ENCODE measurements around the gene PYROXD2. TPM values are rescaled to one million over a fixed set of nuclear protein-coding genes. Genes with fewer than 3 reads are reported as not detected.

Gene PYROXD2
- total RNA-seq, 1 donor from 2014 or later, result 2.8 TPM

DNA sequence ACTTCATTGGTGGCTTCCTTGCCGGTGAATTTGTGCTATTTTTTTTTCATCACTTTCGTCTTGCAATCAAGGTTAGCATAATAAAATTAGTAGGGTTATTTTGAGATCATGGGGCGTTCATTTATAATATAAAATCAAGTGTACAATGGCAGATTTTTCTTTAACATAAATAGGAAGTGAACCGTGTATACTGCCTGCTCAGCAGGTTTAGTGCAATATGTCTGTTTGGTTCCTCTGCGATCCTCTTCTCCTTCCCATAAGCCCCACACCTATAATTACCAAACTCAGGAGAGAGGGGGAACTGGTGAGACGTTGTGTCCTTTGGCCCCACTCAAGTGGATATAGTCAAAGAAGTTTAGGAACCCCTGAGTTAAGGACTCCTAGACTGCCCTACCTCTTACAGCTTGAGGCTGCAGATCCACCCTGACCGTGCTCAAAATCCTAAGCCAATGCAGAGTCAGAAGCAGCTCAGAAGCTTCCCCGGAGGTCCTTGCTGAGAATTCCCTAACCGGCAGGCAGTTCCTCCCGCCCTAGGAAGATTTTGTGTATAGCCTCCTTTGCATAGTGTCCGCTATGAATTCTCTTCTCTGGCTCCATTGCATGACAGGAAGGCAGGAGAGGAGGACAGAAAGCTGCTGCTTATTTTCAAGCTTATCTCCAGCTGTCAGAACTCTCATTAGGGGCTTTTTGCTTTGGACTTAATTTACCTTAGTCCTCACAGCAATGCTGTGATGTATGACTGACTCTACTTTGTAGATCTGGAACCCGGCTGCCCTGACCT lies 41.5 kb downstream of the PYROXD2 start:
- no peak for DNase-seq (ENCODE audit: low spot score)
- H3K4me1 Mint-ChIP-seq (ENCODE audit: low read depth), result no peaks in the 10 kb centered on the region
- H3K9me3 Mint-ChIP-seq, result no peaks in the 10 kb centered on the region
- intact Hi-C loops (cut with micrococcal nuclease), result no loop called here
- H3K4me3 Mint-ChIP-seq (ENCODE audit: low read depth), result no peak overlapping the region
- no peaks in the 10 kb centered on the region for H3K36me3 Mint-ChIP-seq (ENCODE audit: low read depth)
- peaks cover 13% of the 10 kb centered on the region for H3K27me3 Mint-ChIP-seq (ENCODE audit: low read depth)
- no peak overlapping the region for H3K27ac Mint-ChIP-seq

DNA sequence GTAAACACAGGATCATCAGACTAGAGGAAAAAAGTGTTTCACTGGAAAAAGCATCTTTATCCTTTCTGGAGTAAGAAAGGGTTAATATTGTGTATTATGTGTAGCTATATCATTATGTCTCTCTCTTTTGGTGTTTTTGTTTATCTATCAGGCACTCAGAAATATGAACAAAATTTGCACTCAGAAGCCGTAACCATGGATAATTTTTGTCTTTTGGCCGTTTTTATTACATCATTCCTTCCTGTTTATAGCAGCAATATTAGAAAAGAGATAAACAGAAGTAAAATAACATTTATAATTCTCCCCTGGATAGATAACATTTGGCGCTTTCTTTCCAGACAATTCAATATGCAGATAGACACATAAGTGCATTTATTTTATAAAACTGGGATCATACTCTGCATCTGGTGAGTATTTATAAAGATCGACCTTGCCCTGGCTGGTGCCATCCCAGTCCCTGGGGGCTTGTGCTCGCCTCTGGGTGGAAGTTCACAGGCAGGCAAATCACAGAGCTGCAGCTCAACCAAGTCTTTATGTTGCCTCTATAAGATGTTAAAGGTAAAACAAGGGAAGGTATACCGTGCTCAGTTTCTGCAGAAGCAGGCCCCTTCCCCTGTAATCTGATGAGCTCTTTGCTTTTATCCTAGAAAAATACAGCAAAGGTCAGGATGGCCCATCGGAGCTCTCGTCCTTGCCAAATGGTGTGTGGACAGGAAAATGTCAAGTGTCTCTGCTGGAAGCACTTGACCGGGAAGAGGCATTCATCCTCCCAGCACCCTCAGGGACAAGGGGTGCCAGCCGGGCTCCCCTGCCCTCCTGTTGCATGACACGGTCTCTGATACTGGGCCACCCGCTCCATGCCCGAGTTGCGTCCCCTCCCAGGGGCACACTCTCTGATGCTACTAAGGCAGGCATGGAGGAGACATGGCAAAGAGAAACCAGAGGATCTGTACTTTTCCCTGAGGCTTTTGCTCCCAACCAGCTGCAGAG lies 43.9 kb downstream of the PYROXD2 start:
- Mint-ChIP-seq H3K4me3 (ENCODE audit: low read depth) (no peak overlapping the region), H3K9me3 (no peaks in the 10 kb centered on the region), H3K4me1 (ENCODE audit: low read depth) (no peaks in the 10 kb centered on the region), H3K27me3 (ENCODE audit: low read depth) (peaks cover 13% of the 10 kb centered on the region), H3K27ac (no peak overlapping the region), H3K36me3 (ENCODE audit: low read depth) (no peaks in the 10 kb centered on the region)
- intact Hi-C loops (cut with micrococcal nuclease), result no loop called here
- no peak for DNase-seq (ENCODE audit: low spot score)

DNA sequence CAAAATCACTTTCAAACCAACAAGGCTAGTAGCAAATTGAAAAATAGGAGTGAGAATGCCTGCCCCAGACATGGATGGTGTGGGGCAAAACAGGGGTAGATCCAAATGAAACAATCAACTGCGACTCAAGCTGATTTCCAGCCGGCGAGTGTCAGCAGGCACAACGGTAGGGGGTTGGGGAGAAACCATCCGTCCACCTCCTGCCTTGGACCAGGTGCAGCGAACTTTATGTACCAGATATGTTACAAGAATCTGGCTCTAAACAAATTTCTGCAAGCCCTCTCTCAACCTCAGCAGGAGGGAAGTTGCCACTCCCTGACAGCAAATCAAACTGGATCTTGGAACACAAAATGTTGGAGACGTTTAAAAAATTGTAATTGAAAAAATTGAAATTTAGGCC lies 45.2 kb downstream of the PYROXD2 start:
- intact Hi-C loops (cut with micrococcal nuclease), result no loop called here

DNA sequence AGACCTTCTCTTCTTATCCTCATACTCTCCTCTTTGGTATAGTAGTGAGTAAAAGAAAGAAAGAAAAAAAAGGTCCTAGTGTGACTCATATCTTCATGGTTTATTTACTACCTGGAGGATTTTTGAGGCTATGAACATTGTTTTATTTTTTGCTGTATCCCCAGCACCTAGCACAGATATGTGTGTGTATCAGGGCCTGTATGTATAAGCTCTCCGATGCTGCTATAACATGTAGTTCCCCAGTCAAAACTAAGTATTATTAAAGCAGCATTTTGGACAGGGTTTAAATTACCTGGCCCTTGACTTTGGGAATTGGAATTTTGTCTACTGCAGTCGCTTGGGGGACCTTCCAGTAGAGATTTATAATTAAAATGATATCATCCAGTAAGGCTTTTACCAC lies 46.3 kb downstream of the PYROXD2 start:
- no peak for DNase-seq (ENCODE audit: low spot score)
- Mint-ChIP-seq H3K9me3 (no peaks in the 10 kb centered on the region), H3K27me3 (ENCODE audit: low read depth) (peaks cover 5% of the 10 kb centered on the region), H3K4me1 (ENCODE audit: low read depth) (no peaks in the 10 kb centered on the region), H3K4me3 (ENCODE audit: low read depth) (no peak overlapping the region), H3K36me3 (ENCODE audit: low read depth) (no peaks in the 10 kb centered on the region), H3K27ac (no peak overlapping the region)
- intact Hi-C loops (cut with micrococcal nuclease), result no loop called here

More for the DNA sequence above, 45.2 kb downstream of the PYROXD2 start:
- Mint-ChIP-seq H3K27me3 (ENCODE audit: low read depth) (peaks cover 11% of the 10 kb centered on the region), H3K9me3 (no peaks in the 10 kb centered on the region), H3K27ac (no peak overlapping the region), H3K4me3 (ENCODE audit: low read depth) (no peak overlapping the region), H3K4me1 (ENCODE audit: low read depth) (no peaks in the 10 kb centered on the region), H3K36me3 (ENCODE audit: low read depth) (no peaks in the 10 kb centered on the region)
- DNase-seq (ENCODE audit: low spot score), result no peak

DNA sequence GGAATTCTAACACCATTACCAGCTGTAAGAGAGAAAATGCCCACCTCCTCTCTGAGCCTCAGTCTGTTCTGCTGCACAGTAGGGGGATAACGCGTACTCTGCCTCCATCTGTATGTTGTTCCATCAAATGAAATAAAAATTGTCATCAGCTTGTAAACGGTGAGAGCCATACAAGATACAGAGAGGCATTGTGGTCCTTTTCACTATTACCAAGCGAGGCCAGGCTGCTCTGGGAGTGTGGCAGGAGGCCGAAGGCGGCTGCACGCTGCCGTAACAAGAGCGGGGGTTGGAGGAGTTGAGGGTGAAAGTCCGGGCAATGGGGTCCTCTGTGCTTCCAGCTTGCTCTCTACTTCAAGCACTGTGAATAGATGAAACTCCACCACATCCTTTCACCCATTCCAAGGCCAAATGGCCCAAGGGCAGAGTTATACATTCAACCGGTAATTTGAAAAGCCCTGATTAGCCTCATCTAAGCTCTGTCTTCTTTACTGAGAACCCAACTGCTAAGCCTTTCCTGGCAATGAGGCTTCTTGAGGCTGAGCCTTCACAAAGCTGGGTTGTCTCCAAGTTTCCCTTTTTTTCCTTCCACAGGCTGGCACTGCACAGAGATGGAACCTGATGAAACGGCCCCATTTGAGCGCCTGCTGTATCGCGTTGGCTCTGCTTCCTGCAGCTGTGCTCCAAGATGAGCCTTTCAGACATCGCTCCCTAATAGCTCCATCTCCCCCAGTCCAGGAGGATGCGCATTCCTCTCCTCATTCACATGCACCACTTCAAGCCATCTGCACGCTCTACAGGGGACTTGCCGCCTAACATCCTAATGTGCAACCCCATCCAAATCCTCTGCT lies 47.2 kb downstream of the PYROXD2 start:
- Mint-ChIP-seq H3K4me1 (ENCODE audit: low read depth) (no peaks in the 10 kb centered on the region), H3K9me3 (no peaks in the 10 kb centered on the region), H3K4me3 (ENCODE audit: low read depth) (no peak overlapping the region), H3K27me3 (ENCODE audit: low read depth) (peaks cover 2% of the 10 kb centered on the region), H3K27ac (no peak overlapping the region), H3K36me3 (ENCODE audit: low read depth) (no peaks in the 10 kb centered on the region)
- intact Hi-C loops (cut with micrococcal nuclease), result no loop called here
- DNase-seq (ENCODE audit: low spot score), result no peak

DNA sequence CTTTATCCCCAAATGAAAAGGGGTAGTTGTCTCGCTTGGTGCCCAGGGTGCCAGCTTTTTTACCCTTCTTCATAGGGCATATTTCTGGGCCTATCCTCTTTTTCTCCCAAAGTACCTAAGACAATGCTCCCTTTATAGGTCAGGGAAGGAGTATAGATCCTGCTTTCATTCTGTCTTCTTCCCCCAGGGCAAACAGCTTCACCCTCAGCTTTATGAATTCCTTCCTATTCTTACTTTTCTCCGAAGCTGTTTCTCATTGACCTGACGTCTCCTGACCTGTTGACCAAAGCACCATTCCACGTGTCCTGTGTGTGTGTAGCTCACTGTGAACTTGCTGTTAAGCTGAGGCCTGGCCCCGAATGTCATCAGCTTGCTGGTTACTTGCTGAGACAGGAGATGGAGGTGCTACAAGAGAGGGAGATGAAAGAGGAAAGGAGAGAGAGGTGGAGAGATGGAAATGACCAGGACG lies 48.9 kb downstream of the PYROXD2 start:
- Mint-ChIP-seq H3K27me3 (ENCODE audit: low read depth) (no peaks in the 10 kb centered on the region), H3K27ac (no peak overlapping the region), H3K9me3 (no peaks in the 10 kb centered on the region), H3K4me3 (ENCODE audit: low read depth) (no peak overlapping the region), H3K36me3 (ENCODE audit: low read depth) (no peaks in the 10 kb centered on the region), H3K4me1 (ENCODE audit: low read depth) (peaks cover 5% of the 10 kb centered on the region)
- intact Hi-C loops (cut with micrococcal nuclease), result no loop called here
- DNase-seq (ENCODE audit: low spot score), result no peak

DNA sequence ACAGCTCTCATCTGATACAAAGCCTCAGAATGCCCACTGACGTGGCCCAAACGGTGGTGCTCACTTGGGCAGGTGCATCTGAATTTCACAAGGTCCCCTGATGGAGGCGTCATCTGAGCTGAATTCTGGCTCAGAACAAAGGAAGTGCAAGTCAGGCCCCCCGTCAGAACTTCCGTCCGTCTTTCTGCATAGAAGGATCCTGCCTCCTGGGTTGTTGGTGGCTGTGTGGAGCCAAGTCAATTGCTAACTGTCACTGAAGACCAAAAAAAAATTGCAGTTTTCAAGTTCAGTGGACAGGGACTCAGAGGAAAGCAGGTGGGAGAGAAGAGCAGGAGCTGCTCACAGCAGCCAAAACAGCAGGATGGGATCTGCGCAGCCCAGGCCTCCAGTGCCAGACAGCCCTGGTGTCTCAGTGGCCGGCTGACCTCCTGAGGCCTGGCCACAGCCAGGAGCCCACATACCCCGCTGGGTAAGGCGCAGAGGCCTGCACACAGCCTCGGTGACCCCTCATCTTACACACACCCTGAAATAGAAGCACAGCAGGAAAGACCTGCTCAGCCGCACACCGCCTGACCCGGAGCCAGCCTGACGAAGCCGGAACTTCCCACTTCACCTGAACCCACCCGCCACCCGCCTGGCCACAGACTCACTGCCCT lies 49.4 kb downstream of the PYROXD2 start:
- DNase-seq (ENCODE audit: low spot score), result no peak
- no peaks in the 10 kb centered on the region for H3K27me3 Mint-ChIP-seq (ENCODE audit: low read depth)
- intact Hi-C loops (cut with micrococcal nuclease), result no loop called here
- H3K4me3 Mint-ChIP-seq (ENCODE audit: low read depth), result no peak overlapping the region
- no peak overlapping the region for H3K27ac Mint-ChIP-seq
- peaks cover 7% of the 10 kb centered on the region for H3K4me1 Mint-ChIP-seq (ENCODE audit: low read depth)
- no peaks in the 10 kb centered on the region for H3K9me3 Mint-ChIP-seq
- H3K36me3 Mint-ChIP-seq (ENCODE audit: low read depth), result no peaks in the 10 kb centered on the region

DNA sequence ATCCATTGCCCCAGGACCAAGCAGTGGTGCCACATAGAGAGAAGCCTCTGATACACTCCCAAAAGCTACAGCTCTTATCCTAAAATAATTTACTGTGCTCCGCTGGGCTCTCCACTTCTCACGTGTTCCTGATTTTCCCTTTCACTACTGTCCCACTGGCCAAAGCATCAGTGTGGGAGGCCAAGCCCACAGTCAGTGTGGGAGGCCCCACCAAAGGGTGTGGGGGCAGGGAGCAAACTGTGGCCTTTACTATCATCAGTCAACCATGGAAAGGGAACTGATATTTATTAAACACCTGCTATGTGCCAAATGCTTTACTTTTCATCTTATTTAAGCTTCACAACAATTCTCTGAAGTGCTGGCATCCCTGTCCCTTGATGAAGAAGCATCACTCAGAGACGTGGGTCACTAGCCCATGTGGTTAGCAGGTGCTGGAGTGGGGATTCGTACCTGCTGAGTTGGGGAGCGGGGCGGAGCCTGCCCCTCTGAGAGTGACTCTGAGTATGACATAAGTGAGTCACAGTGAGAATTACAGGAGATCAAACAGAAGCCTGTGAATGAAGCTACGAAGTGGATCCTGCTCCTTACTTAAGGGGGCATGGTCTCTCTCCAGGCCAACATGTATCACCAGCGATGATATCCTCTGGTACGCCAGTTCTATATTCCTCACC lies 50.4 kb downstream of the PYROXD2 start:
- Mint-ChIP-seq H3K4me1 (ENCODE audit: low read depth) (peaks cover 7% of the 10 kb centered on the region), H3K27me3 (ENCODE audit: low read depth) (no peaks in the 10 kb centered on the region), H3K9me3 (no peaks in the 10 kb centered on the region), H3K4me3 (ENCODE audit: low read depth) (no peak overlapping the region), H3K36me3 (ENCODE audit: low read depth) (no peaks in the 10 kb centered on the region), H3K27ac (no peak overlapping the region)
- intact Hi-C loops (cut with micrococcal nuclease), result no loop called here
- no peak for DNase-seq (ENCODE audit: low spot score)

DNA sequence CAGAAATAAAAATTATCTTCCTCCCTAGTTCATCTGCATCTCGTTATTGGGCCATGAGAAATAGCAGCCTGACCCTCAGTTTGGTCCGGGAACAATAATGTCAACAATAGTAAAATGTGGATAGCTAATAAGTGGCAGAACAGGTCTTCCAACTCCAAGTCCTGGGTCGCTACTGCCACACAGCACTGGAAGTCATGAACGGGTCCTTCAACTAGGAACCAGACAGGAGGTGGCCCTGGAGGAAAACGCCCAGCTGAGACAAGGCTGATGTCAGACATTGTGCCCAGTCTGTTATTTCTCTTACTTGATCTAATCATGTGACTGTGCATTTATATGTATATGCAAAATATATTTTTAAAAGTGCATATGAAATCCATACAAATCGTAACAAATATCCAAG lies 51.8 kb downstream of the PYROXD2 start:
- H3K27me3 Mint-ChIP-seq (ENCODE audit: low read depth), result peaks cover 7% of the 10 kb centered on the region
- no peak overlapping the region for H3K4me3 Mint-ChIP-seq (ENCODE audit: low read depth)
- intact Hi-C loops (cut with micrococcal nuclease), result no loop called here
- H3K4me1 Mint-ChIP-seq (ENCODE audit: low read depth), result peaks cover 7% of the 10 kb centered on the region
- DNase-seq (ENCODE audit: low spot score), result no peak
- H3K9me3 Mint-ChIP-seq, result no peaks in the 10 kb centered on the region
- H3K27ac Mint-ChIP-seq, result no peak overlapping the region
- no peaks in the 10 kb centered on the region for H3K36me3 Mint-ChIP-seq (ENCODE audit: low read depth)

DNA sequence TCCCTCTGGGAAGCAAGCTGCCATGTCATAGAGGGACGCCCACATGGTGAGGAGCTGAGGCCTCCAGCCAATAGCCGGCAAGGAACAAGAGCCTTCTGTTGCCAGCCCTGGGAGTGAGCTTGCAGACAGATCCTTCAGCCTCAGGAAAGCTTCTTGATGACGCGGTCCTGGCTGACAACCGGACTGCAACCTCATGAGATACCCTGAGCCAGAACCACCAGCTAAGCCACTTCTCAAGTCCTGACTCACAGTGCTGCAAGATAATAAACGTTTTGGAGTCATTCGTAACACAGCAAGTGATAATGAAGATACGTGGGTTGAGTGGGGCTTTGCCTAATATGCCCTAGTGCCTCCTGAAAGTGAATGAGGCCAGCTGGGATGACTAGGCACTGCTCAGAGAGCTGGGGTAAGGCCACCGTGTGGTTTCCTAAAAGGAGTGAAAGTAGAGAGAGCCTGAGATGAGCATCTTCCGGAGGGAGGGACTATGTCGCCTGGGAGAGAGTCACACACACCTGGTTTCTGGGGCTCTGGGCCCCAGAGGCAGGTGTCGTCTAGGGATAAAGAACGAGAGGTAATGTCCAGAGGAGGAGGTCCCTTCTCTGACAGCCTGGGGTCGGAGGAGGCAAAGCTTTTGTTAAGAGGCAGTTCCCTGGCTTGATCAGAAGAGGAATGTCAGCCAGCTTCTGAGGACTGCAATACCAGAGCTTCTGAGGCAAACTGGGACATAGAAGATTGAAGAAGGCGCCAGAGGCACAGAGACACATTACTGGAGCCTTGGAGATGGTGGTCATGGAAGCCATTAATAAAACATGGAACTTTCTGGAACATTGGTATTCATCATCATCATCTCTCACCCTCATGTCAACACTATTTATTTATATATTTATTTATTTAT lies 53.6 kb downstream of the PYROXD2 start:
- Mint-ChIP-seq H3K4me3 (ENCODE audit: low read depth) (no peak overlapping the region), H3K9me3 (no peaks in the 10 kb centered on the region), H3K4me1 (ENCODE audit: low read depth) (peaks cover 7% of the 10 kb centered on the region), H3K27me3 (ENCODE audit: low read depth) (peaks cover 8% of the 10 kb centered on the region), H3K27ac (no peak overlapping the region), H3K36me3 (ENCODE audit: low read depth) (no peaks in the 10 kb centered on the region)
- intact Hi-C loops (cut with micrococcal nuclease), result no loop called here
- peak; percentile 9 for DNase-seq (ENCODE audit: low spot score)

DNA sequence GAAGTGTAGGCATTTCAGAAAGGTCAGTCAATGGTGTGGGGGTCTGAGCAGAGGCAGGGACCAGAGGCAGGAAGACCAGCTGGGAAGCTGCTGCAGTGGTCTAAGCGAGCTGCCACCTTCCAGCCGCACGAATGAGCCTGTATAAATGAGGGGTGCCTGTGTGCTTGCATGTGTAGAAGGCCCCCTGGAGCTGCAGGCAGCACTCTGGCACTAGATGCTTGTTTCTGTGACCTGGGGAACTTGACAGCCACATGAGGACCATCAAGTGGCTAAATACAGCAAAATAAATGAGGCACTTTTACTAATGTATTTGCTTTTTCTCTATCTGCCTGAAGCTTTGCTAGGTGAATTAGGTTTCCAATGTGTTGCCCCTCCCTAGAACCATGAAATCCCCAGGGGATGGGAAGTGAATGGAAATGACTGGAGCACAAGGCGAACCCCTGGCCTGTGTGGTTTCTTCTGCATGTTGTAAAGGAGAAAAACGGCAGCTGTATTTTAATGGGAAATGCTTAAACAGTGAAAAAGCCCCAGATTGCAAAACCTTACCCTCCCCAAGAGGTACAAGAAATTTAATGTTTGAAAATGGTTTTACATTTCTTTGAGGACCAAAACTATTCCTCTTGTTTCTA lies 57.7 kb downstream of the PYROXD2 start:
- no peak overlapping the region for H3K27ac Mint-ChIP-seq
- intact Hi-C loops (cut with micrococcal nuclease), result no loop called here
- no peaks in the 10 kb centered on the region for H3K9me3 Mint-ChIP-seq
- no peak overlapping the region for H3K4me3 Mint-ChIP-seq (ENCODE audit: low read depth)
- peaks cover 7% of the 10 kb centered on the region for H3K4me1 Mint-ChIP-seq (ENCODE audit: low read depth)
- no peak for DNase-seq (ENCODE audit: low spot score)
- no peaks in the 10 kb centered on the region for H3K36me3 Mint-ChIP-seq (ENCODE audit: low read depth)
- peaks cover 28% of the 10 kb centered on the region for H3K27me3 Mint-ChIP-seq (ENCODE audit: low read depth)

Data from activated T-helper 2 cell treated with anti-CD3 and anti-CD28 coated beads, Interferon-gamma antibody, Interleukin-2, Interleukin-4, amounts not matched to agents 10 μg/mL and 5 μg/mL and 100 μg/mL, durations not matched to agents 14 hours and 24 hours and 36 hours (primary cell).